Occipital lobe (tissue), 2 donors: Measurements from ENCODE around the gene GMCL1. TPM values are rescaled to one million over a fixed set of nuclear protein-coding genes. Genes with fewer than 3 reads are reported as not detected.
"Not testable (repeated sequence)": the region's sequence is repeated elsewhere in the genome, so short reads cannot be mapped to it uniquely, and the experiment has no call there.

Experiments
- DNase-seq: peaks from one replicate; lab custom pipeline; 2025; lab: John Stamatoyannopoulos, UW
- total RNA-seq: library from RNA; depleted of rRNA; stranded (reverse); fragments of >200 nt; gene quantifications from one replicate; pipeline ENCODE4 v1.2.3, GENCODE V29; 2014

Gene GMCL1
- total RNA-seq, 1 donor from 2014 or later: 18.7 TPM

DNA sequence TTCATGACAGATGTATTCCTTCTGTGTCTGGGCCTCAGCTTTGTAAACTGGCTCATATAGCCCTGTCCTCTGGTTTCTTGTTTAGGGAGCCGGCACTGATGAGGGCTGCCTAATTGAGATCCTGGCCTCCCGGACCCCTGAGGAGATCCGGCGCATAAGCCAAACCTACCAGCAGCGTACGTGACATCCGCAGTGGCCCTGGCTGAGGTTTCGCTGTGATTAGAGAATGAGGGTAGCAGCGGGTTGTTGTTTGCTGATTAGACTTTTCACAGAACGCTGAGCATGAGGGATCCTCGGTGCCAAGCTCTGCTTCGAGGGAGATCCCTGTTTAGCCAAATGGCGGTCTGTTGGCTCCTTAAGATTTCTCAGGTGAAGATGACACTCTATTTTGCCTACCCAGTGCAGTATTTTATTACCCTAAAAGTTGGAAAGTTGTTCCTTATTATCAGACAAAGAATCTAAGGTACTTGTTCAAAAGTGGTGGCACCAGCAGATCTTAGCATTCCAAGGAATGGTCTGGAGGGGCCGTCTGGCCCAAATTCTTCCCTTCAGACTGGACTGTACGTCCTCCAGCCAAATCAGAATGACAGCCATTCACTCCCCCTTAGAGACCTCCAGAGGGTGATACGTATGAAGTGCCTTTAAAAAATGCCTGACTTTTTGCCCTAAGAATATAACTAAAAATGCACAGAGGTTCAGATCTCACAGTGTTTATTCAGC lies 21.5 kb upstream of the GMCL1 start:
- DNase-seq: no peak

DNA sequence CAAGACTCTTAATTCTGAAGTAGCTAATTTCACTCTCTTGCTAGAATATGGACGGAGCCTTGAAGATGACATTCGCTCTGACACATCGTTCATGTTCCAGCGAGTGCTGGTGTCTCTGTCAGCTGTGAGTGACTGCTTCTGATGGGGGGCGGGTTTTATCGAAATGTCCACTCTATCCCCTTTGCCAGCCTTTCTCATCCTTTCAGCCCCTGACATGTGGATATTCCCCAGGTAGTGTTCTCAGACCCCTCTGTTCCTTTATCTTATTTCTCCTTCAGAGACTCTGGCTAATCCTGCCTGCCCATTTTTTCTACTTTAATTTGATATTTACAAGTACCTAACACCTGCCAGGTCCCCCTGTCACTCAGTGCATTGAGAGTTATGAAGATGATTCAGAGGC lies 18.9 kb upstream of the GMCL1 start:
- DNase-seq: no peak

DNA sequence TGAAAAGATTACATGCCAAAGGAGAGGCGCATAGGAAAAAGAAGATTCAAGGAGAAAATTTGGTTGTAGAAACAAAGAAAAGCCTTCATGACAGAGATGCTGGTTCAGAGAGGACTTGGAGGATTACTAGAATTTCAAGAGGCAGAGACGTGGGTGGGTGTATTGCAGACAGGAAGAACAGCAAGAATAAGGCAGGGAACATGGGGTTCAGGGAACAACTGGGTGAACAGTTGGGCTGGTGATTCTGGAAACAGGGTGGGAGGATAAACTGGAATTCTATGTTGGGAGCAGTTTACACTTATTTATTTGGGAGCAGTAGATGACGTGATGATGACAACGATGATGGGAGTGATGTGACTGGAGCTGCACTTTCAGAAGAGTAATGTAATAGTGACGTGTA lies 18.4 kb upstream of the GMCL1 start:
- DNase-seq: peak; percentile 57

DNA sequence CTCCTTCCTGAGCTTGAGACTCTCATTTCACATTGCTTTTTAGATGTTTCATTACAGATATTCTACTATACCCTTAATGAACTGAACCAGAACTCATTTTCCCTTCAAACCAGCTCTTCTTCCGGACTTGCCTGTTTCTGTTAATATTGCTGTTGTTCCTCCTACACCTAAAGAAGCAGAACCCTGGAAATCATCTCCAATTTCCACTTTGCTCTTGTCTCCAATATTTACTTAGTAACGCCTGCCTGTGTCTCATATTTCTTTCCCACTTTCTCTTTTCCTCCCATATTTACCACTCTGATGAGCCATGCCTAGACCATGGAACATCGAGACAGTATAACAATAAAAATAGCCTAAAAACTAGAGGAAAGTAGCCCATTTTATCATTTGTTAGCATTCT lies 17.9 kb upstream of the GMCL1 start:
- DNase-seq: no peak

DNA sequence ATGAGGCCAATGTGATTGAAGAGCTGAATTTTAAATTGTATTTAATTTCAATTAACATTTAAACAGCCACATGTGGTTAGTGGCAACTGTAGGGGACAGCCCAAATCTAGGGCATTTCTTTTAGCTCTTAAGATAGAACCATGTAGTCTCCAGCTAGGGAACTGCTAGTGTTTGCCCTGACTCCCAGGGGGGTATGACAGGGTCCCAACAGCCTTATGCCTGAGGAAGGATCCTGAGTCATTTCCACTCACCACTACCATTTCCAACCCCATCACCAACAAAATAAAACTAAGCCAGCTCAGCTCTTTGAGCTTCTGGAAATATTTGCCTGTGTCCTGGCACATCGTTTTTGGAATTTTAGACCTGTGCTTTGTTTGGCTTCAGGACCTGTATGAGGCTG lies 13.7 kb upstream of the GMCL1 start:
- DNase-seq: no peak

DNA sequence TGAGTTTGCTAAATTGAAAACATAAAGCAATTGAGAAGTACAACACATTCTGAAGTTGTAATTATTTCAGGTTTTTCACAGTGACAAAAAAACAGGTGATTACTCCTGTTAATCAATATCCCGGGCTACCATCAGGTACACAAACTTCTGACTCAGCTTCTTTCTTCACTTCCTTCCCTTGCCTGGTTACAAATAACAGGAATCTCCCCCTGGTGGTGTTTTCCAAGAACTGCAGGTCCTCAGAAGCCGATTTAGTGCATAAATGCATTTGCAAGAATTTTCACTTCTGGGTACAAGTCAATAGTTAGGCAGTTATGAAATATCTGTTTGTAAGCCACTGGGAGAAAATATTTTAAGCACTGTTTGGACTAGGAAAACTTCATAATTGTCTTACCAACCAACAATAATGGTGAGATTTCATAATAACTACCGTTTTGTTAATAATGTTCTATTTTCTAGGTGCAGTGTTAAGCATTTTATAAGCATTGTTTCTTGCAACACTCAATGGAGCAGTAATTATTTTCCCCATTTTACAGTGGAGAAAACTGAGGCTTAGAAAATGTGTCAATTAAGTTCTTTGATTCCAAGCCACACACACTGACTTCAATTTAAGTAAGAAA lies 12.4 kb upstream of the GMCL1 start:
- peak; percentile 52 for DNase-seq

DNA sequence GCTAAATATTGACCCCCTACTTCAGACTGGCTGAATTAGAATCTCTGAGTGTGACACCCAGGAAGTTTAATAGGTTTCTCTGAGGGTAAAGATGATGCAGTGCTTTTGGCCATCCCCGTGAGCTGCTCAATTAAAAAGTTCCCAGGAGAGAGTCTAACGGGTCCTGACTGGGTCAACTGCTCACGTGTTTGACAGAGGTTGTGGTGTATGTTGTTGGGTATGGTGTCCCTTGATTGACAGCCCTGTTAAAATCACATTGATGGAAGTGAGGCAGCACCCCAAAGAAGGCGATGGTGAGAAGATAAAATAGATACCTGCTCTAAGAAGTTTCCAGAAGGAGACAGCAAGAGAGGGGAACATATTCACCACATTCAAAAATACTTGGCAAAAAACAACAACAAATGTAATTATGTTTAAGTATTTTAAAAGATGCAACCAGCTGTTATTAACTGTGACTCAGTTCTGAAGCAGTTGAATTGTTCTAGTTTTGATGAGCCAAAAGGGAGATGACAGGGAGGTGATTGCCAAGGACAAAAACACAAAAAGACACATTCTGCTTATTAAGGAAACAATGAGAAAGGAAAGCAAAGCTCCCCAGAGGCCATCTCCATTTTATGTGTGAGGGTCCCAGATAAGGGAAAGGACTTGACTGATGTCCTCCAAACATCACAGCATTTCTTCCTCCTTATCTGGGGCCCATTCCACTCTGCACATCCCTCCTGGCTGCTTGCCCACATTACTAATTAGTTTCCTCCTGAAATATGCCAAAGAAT lies 11.5 kb upstream of the GMCL1 start:
- DNase-seq: no peak

DNA sequence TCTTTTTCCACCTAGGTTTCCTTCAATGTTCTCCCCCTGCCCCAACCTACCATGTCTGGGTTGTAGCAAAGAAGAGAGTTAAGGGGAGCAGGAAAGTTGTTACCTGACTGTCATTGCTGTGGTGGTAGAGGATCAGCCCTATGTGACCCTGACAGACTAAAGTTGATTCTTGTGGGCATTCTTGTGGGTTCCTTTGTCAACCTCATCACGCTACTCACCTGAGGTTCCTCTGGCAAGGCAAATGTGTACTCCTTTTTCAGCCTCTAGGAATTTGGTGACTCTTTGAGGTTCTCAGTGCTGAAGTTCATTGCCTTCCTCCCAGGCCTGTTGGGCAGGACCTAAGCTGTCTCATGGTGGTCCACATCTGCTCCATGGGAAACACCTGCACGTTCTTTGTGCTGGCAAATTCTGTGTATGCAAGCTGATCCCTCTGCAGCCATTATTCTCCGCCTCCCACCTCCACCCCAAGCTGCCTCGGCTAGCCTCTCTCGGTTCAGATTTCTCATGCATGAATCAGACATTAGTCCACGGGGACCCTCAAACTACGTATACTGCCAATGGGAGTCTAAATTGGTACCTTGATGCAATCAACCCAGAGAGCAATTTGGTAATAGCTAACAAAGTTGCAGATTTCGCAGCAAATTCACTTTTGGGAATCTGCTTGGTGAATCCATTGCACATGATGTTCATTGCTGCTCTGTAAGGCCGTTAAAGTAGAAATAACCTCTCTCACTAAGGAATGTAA lies 1.5 kb upstream of the GMCL1 start:
- no peak for DNase-seq

DNA sequence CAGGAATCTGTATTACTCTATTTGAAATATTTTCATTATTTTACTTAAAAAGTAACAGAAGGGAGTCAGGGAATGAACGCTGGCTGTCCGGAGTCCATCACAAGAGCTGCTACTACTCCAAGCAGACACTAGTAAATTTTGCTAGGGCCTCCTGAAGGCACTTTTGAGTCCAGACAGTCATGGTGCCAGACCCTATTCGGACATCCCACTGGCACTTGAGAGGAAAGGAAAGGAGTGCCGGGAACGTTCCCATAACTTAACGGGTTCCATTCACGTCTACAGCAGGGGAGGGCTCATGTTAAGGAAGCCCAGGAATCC lies 563 bp upstream of the GMCL1 start:
- DNase-seq: no peak

DNA sequence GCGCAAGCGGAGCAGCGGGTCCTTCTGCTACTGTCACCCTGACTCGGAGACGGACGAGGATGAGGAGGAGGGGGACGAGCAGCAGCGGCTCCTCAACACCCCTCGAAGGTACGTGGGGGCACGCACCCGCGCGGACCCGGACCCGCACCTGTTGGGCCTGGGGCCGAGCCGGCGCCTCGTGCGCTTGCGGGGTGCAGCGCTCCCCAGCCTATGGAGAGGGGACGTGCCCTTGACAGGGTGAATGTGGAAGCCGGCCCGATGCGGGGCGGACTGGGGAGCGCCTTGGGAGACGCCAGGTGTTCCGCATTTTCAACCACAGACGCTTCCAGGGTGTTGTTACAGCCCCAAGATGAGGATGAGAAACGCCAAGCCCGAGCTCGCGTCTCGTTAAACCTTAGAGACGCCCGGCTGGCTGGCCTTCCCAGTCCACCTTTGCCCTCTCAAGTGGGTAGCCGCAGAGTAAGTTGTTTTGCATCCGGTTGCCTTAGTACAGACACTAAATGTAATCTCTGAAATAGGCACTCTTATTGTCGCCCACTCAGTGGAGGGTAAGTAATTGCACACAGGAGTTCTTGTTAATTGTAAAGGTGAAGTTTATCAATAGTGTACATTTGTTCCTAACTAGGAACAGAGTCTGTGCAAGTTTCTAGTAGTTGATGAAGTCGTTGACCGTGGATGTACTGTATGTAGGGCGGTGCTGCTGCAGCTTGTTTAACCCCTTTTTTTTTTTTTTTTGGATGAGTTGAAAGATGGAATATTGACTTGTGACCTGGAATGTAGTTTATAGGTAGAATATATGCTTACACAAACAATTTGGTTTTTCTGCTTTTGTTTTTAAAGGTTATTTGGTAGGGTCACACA lies 815 bp downstream of the GMCL1 start:
- no peak for DNase-seq

DNA sequence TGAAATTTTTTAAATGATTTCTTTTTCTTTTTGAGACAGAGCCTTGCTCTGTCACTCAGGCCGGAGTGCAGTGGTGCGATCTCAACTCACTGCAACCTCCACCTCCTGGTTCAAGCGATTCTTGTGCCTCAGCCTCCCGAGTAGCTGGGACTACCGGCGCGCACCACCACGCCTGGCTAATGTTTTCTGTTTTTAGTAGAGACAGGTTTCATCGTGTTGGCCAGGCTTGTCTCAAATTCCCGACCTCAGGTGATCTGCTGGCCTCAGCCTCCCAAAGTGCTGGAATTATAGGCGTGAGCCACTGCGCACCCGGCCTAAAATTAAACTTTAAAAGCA lies 1.4 kb downstream of the GMCL1 start:
- DNase-seq: not testable (repeated sequence)

DNA sequence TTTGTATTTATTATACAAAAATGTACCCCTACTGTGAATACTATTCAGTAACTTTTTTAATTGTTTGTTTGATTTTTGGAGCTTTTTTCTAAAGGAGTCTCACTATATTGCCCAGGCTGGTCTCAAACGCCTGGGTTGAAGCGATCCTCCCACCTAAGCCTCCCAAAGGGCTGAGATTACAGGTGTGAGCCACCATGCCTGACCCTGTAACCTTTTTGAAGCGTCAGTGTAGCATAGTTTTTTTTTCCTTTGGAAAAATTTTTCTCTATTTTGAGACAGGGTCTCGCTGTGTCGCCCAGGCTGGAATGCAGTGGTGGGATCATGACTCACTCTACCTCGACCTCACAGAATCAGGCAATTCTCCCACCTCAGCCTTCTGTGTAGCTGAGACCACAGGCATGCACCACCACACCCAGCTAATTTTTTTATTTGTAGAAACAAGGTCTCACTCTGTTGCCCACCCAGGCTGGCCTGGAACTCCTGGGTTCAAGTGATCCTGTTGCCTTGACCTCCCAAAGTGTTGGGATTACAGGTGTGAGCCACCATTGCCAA lies 2.0 kb downstream of the GMCL1 start:
- DNase-seq: no peak

DNA sequence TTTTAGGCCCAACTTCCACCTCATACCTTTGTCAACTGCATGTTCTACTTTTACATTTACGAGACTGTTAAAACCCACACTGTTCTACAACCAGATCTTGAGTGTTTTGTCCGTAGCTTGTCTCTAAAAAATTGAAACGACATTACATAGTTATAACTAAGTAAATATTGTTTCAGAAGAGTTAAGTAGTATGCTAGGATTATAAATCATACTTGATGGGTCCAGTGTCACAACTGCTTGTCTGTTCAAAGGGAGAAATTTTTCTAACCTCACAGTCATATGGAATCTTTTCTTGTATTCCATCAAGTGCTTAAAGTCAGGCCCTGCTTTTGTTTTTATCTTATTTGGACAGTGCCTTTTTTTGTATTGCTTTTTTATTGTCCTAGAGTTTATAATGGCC lies 4.3 kb downstream of the GMCL1 start:
- DNase-seq: no peak

DNA sequence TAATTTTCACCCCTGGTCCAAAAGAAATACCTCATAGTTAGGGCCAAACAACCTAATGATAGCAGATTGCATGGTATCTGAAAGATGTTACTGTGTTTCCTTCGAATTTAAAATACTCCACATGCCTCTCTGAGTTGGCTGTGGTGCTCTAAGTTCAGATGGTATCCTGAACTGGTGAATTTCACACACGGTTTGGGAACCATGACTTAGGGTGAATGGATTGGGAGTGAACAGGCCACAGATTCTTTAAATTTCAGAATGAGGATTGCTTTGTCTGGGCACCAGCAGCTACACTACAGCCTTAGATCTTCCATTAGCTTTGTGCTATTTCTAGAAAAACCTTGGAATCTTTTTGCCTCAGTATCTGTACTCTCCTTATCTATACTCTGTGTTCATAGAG lies 6.2 kb downstream of the GMCL1 start:
- DNase-seq: no peak

DNA sequence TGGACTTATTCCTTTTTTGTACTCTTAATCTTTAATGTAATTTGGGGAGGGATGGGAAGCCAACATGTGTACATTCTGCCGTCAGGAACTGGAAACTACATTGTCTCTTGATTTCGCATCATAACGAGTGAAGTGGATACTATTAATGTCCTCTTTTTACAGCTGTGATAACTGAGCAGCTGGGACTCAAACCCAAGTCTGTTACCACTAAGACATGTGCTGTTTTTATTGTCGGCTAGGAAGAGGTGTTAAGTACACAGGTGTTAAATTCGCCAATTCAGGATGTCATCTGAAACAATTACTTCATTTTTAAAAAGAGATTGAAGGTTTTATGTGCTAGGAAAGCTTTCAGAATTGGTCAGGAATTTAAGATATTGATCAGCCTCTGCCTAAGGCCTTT lies 6.9 kb downstream of the GMCL1 start:
- no peak for DNase-seq

DNA sequence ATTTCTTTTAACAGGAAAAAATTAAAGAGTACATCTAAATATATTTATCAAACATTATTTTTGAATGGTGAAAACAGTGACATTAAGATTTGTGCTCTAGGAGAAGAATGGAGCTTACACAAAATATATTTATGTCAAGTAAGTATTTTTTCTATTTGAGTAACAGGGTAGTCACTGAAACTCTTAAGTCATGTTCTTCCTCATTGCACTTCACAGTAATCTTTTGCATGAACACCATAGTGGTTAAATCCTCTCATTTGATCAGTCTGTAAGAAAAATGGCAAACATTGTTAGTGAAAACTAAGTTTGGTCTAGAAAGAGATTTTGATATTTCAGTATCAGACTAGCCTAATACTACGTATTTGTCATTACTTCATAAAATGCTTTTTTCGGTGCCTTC lies 8.1 kb downstream of the GMCL1 start:
- DNase-seq: no peak

DNA sequence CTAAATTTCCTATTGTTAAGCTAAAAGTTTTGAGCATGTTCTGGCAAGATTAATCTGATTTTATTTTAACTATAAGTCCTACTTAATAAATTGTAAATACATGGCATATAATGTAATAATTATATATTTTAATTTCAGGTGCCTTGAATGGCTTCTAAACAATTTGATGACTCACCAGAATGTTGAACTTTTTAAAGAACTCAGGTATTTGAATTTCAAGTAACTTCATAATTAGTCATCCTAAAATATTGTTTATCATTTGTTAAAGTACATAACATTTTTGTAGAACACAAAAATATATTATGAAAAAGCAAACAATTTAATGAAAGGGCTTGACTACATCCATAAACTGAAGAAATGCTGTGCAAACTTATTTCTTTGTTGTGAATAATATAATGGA lies 14.5 kb downstream of the GMCL1 start:
- DNase-seq: no peak

DNA sequence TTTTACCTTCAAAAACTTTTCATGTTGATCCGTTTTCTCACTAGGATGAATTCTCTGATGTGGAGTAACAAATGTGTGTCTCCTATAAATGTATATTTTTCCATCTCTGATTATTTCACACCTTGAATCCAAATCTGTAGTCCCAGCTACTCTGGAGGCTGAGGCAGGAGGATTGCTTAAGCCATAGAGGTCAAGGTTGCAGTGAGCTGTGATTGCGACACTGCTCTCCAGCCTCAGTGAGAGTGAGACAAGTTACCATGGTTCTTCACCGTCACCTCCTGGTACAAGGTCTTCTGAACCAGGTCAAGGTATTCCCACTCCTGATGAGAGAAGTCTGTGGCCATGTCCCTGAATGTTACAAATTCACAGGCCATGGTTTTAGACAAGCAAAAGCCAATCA lies 15.1 kb downstream of the GMCL1 start:
- DNase-seq: no peak

DNA sequence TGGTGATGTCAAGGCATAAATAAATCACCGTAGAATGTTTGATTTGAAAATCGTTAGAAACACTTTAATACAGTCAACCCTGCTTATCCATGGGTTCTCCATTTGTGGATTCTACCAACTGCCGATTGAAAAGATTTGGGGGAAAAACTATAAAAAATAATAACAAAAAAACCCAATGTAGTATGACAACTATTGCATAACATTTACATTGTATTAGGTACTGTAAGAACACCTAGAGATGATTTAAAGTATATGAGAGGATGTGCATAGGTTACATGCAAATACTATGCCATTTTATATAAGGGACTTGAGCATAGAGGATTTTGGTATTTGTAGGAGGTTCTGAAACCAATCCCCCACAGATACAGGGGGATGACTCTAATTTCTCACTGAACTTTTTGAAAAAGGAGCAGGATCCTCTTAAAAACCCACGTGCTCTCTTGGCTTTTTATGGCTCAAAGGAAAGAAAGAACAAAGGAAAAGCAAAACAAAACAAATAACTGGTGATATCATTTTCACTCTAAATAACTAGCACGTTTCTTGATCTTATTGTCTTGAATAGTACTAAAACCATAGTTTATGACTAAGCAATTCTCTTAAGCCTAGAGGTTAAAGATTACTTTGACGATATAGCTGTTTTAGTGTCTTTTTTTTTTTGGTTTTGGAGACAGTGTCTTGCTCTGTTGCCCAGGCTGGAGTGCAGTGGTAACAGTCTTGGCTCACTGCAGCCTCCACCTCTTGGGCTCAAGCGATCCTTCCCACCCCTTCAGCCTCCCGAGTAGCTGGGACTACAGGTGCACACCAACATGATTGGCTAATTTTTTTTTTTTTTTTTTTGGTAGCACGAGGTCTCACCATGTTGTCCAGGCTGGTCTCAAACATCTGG lies 17.0 kb downstream of the GMCL1 start:
- DNase-seq: no peak
